Gastrocnemius medialis (tissue), 4 donors: ENCODE measurements around the gene VKORC1L1.

Experiments used
- POLR2A ChIP-seq, 2 donors: fragments of 450-650 bp; IDR thresholded peaks; one replicate each; pipeline ENCODE4 v1.6.1; 2017; ENCODE audit warnings: antibody characterized with exemption in 2 of 2, mild to moderate bottlenecking in 2 of 2, moderate library complexity in 2 of 2
- TF ChIP-seq, protein P1 (sequence below), 5 experiments: fragments of 450-650 bp in 3 of 5; fragments of 200-600 bp in 2 of 5; sonication (generic) in 2 of 5; IDR thresholded peaks in 4 of 5; conservative IDR thresholded peaks in 1 of 5; 1 replicate in 4 of 5; 2 replicates in 1 of 5; pipeline ENCODE4 v1.5.1; 2016 to 2019; ENCODE audit warnings: antibody characterized with exemption in 5 of 5, mild to moderate bottlenecking in 3 of 5, moderate library complexity in 3 of 5

DNA sequence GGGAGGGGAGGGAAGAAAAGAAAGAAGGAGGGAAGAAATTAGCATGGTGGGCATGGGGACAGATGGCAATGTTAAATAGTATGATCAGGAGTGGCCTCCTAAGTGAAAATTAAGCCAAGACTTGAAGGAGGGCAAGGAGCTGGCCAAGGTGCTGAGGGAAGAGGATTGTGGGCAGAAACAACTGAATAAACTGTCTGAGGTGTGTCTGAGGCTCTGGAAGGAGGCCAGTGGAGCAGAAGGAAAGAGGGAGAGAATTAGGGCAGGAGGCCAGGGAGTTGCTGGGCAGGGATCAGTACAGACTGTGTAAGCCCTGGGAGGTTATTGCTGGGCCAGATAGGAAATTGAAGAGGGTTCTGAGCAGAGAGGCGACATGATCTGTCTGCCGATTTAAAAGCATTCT lies 40.6 kb upstream of the VKORC1L1 start:
- TF ChIP-seq, protein P1, sequence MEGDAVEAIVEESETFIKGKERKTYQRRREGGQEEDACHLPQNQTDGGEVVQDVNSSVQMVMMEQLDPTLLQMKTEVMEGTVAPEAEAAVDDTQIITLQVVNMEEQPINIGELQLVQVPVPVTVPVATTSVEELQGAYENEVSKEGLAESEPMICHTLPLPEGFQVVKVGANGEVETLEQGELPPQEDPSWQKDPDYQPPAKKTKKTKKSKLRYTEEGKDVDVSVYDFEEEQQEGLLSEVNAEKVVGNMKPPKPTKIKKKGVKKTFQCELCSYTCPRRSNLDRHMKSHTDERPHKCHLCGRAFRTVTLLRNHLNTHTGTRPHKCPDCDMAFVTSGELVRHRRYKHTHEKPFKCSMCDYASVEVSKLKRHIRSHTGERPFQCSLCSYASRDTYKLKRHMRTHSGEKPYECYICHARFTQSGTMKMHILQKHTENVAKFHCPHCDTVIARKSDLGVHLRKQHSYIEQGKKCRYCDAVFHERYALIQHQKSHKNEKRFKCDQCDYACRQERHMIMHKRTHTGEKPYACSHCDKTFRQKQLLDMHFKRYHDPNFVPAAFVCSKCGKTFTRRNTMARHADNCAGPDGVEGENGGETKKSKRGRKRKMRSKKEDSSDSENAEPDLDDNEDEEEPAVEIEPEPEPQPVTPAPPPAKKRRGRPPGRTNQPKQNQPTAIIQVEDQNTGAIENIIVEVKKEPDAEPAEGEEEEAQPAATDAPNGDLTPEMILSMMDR (IDR thresholded peaks at IDR 0.05 in 4 of 5, conservative IDR thresholded peaks at IDR 0.05 in 1 of 5), result no peak
- no peak for TF ChIP-seq POLR2A (IDR thresholded peaks at IDR 0.05)
